Mesendoderm (in vitro differentiated cells): ENCODE results near the gene PRKAA2. TPM values are rescaled to one million over a fixed set of nuclear protein-coding genes. Genes with fewer than 3 reads are reported as not detected.

Experiments
- DNase-seq: peaks from one replicate; pipeline ENCODE4 v3.0.0; 2013
- H2AK5ac ChIP-seq: 2 replicates; pipeline ENCODE4 v1.6.1; 2013; ENCODE audit warnings: low read length, inconsistent platforms
- H2BK120ac ChIP-seq: 2 replicates; pipeline ENCODE4 v1.6.1; 2013; ENCODE audit warnings: low read depth, mild to moderate bottlenecking, low read length, moderate library complexity, mixed read lengths
- H2BK15ac ChIP-seq: replicated peaks from 2 replicates; pipeline ENCODE4 v1.6.1; 2013; ENCODE audit warnings: low read depth, mild to moderate bottlenecking, moderate library complexity
- H2BK5ac ChIP-seq: 2 replicates; pipeline ENCODE4 v1.6.1; 2013; ENCODE audit warnings: low read length, inconsistent platforms
- H3K18ac ChIP-seq: 2 replicates; pipeline ENCODE4 v1.6.1; 2013; ENCODE audit warnings: mild to moderate bottlenecking, low read length, mixed read lengths
- H3K23ac ChIP-seq: one replicate; pipeline ENCODE4 v1.6.1; 2013; ENCODE audit warnings: low read length
- H3K27ac ChIP-seq: 2 replicates; pipeline ENCODE4 v1.5.1; 2013; ENCODE audit warnings: low read depth, mild to moderate bottlenecking, inconsistent platforms, low read length, moderate library complexity
- H3K27me3 ChIP-seq: 2 replicates; pipeline ENCODE4 v1.6.1; 2013; ENCODE audit warnings: low read length, control low read depth, mild to moderate bottlenecking, inconsistent platforms; ENCODE audit not compliant: insufficient read depth, poor library complexity
- H3K36me3 ChIP-seq: 2 replicates; pipeline ENCODE4 v1.6.1; 2013; ENCODE audit warnings: low read length, inconsistent platforms; ENCODE audit not compliant: control insufficient read depth, insufficient read depth
- H3K4ac ChIP-seq: one replicate; pipeline ENCODE4 v1.6.1; 2013; ENCODE audit warnings: low read depth, mild to moderate bottlenecking, low read length, moderate library complexity
- H3K4me1 ChIP-seq: 2 replicates; pipeline ENCODE4 v1.6.1; 2013; ENCODE audit warnings: low read depth, low read length, inconsistent platforms; ENCODE audit not compliant: control insufficient read depth
- H3K4me2 ChIP-seq: 2 replicates; pipeline ENCODE4 v1.6.1; 2013; ENCODE audit warnings: low read length
- H3K4me3 ChIP-seq: 2 replicates; pipeline ENCODE4 v1.5.1; 2013; ENCODE audit warnings: mild to moderate bottlenecking, low read length
- H3K56ac ChIP-seq: one replicate; pipeline ENCODE4 v1.6.1; 2013; ENCODE audit warnings: low read length
- H3K79me1 ChIP-seq: 2 replicates; pipeline ENCODE4 v1.6.1; 2013; ENCODE audit warnings: low read length, inconsistent platforms
- H3K79me2 ChIP-seq: 2 replicates; pipeline ENCODE4 v1.6.1; 2013; ENCODE audit warnings: mild to moderate bottlenecking, low read length; ENCODE audit not compliant: control insufficient read depth, insufficient read depth
- H3K9ac ChIP-seq: 2 replicates; pipeline ENCODE4 v1.6.1; 2013; ENCODE audit warnings: low read length, inconsistent platforms
- H4K5ac ChIP-seq: one replicate; pipeline ENCODE4 v1.6.1; 2013; ENCODE audit warnings: low read length
- H4K8ac ChIP-seq: one replicate; pipeline ENCODE4 v1.6.1; 2013; ENCODE audit warnings: low read depth, mild to moderate bottlenecking, control low read depth, low read length, moderate library complexity
- WGBS: extraction: QIAGEN DNeasy Blood & Tissue Kit; methylation state at CpG from one replicate; pipeline ENCODE4 v1.1.7; 2013; ENCODE audit warnings: low lambda C conversion rate, missing lambda C conversion rate; ENCODE audit not compliant: insufficient coverage; ENCODE audit errors: extremely low coverage; 5-methylcytosine and 5-hydroxymethylcytosine counted together
- small RNA-seq: library from polyadenylated mRNA; stranded (forward); fragments of <200 nt; extraction: miRNeasy Mini kit (QIAGEN cat#:217004); gene quantifications from one replicate; pipeline ENCODE3, GENCODE V24; 2013; ENCODE audit not compliant: insufficient read depth

The PRKAA2 gene

GRCh38 chr1:56758135-56758534 is 113.0 kb downstream of the PRKAA2 start:
- no peak overlapping the region for H3K4ac ChIP-seq
- no peak overlapping the region for H4K8ac ChIP-seq
- no peak overlapping the region for H3K23ac ChIP-seq
- H3K4me3 ChIP-seq = no peak overlapping the region
- no peaks in the 10 kb centered on the region for H3K27me3 ChIP-seq
- H3K4me2 ChIP-seq = no peak overlapping the region
- H2BK15ac ChIP-seq = no peak overlapping the region
- no peaks in the 10 kb centered on the region for H3K4me1 ChIP-seq
- H3K36me3 ChIP-seq = no peaks in the 10 kb centered on the region
- H2BK5ac ChIP-seq = no peak overlapping the region
- H3K79me2 ChIP-seq = no peaks in the 10 kb centered on the region
- H2BK120ac ChIP-seq = no peak overlapping the region
- no peak overlapping the region for H3K9ac ChIP-seq
- no peak overlapping the region for H3K27ac ChIP-seq
- no peak overlapping the region for H3K18ac ChIP-seq
- H3K79me1 ChIP-seq = no peaks in the 10 kb centered on the region
- peak; percentile 82 for DNase-seq
- H4K5ac ChIP-seq = no peak overlapping the region
- H3K56ac ChIP-seq = no peak overlapping the region
- no peak overlapping the region for H2AK5ac ChIP-seq

GRCh38 chr1:56758794-56759193 is 113.7 kb downstream of the PRKAA2 start:
- H3K56ac ChIP-seq = no peak overlapping the region
- no peak overlapping the region for H4K5ac ChIP-seq
- WGBS = no CpG with 5 or more reads among the region's 3 CpGs
- no peak overlapping the region for H3K9ac ChIP-seq
- no peak overlapping the region for H3K4me3 ChIP-seq
- H2AK5ac ChIP-seq = no peak overlapping the region
- no peaks in the 10 kb centered on the region for H3K4me1 ChIP-seq
- no peak overlapping the region for H3K18ac ChIP-seq
- DNase-seq = no peak
- H4K8ac ChIP-seq = no peak overlapping the region
- no peaks in the 10 kb centered on the region for H3K36me3 ChIP-seq
- no peak overlapping the region for H2BK5ac ChIP-seq
- no peak overlapping the region for H3K23ac ChIP-seq
- no peaks in the 10 kb centered on the region for H3K27me3 ChIP-seq
- no peak overlapping the region for H3K4me2 ChIP-seq
- H3K79me2 ChIP-seq = no peaks in the 10 kb centered on the region
- no peaks in the 10 kb centered on the region for H3K79me1 ChIP-seq
- no peak overlapping the region for H2BK120ac ChIP-seq
- no peak overlapping the region for H2BK15ac ChIP-seq
- H3K4ac ChIP-seq = no peak overlapping the region
- H3K27ac ChIP-seq = no peak overlapping the region

Small RNA genes within 50 kb of the gene (small RNA-seq; reads per million reads assigned to genes)
- gene AC099789.1 = not detected
